Activated naive CD4-positive, alpha-beta T cell treated with anti-CD3 and anti-CD28 coated beads, Interleukin-2, amount 50 U/mL, for 24 hours (primary cell): ENCODE measurements around the gene PPP2R5C.

Experiments used
- H3K27ac Mint-ChIP-seq: one replicate; pipeline ENCODE4 v1.8.0; 2021; ENCODE audit warnings: mild to moderate bottlenecking, mixed read lengths
- H3K27me3 Mint-ChIP-seq: one replicate; pipeline ENCODE4 v1.8.0; 2021; ENCODE audit warnings: mixed read lengths
- H3K36me3 Mint-ChIP-seq: one replicate; pipeline ENCODE4 v1.8.0; 2021; ENCODE audit warnings: mixed read lengths
- H3K4me1 Mint-ChIP-seq: one replicate; pipeline ENCODE4 v1.8.0; 2021; ENCODE audit warnings: mixed read lengths
- H3K4me3 Mint-ChIP-seq: one replicate; pipeline ENCODE4 v1.8.0; 2021; ENCODE audit warnings: mild to moderate bottlenecking, mixed read lengths
- H3K9me3 Mint-ChIP-seq: one replicate; pipeline ENCODE4 v1.8.0; 2021; ENCODE audit warnings: mixed read lengths

PPP2R5C gene

GRCh38 chr14:101916816-101917412, 155.4 kb downstream of the PPP2R5C start:
- no peaks in the 10 kb centered on the region for H3K27me3 Mint-ChIP-seq
- peaks cover 8% of the 10 kb centered on the region for H3K36me3 Mint-ChIP-seq
- H3K4me3 Mint-ChIP-seq, result no peak overlapping the region
- H3K9me3 Mint-ChIP-seq, result no peaks in the 10 kb centered on the region
- peak overlapping the region; percentile 23 for H3K27ac Mint-ChIP-seq
- no peaks in the 10 kb centered on the region for H3K4me1 Mint-ChIP-seq

GRCh38 chr14:101917413-101918017, 156.0 kb downstream of the PPP2R5C start:
- no peaks in the 10 kb centered on the region for H3K27me3 Mint-ChIP-seq
- H3K9me3 Mint-ChIP-seq, result no peaks in the 10 kb centered on the region
- H3K4me3 Mint-ChIP-seq, result no peak overlapping the region
- no peak overlapping the region for H3K27ac Mint-ChIP-seq
- H3K36me3 Mint-ChIP-seq, result peaks cover 8% of the 10 kb centered on the region
- no peaks in the 10 kb centered on the region for H3K4me1 Mint-ChIP-seq

GRCh38 chr14:101918065-101918989, 156.8 kb downstream of the PPP2R5C start:
- Mint-ChIP-seq H3K4me1 (no peaks in the 10 kb centered on the region), H3K36me3 (peaks cover 11% of the 10 kb centered on the region), H3K4me3 (no peak overlapping the region), H3K27me3 (no peaks in the 10 kb centered on the region), H3K9me3 (no peaks in the 10 kb centered on the region), H3K27ac (no peak overlapping the region)

DNA sequence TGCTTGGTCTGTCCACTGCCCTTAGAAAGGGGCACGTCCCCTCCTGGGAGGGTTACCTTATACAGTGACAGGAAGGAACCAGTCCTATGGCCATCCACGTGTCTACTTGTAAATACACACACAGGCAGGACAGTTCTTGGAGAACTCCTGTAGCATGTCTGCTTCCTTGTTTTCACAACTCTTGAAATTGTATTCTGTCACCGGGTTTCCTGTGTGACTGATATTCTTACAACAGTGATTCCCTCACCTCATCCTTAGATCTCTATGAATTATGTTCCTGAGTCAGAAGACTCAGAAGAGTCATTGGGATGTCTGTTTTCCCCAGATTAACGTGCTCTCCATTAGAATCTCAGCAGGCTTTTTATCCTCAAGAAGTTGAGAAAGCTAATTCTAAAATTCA, 158.8 kb downstream of the PPP2R5C start:
- Mint-ChIP-seq H3K9me3 (no peaks in the 10 kb centered on the region), H3K36me3 (peaks cover 8% of the 10 kb centered on the region), H3K27me3 (no peaks in the 10 kb centered on the region), H3K27ac (peak overlapping the region; percentile 88), H3K4me1 (no peaks in the 10 kb centered on the region), H3K4me3 (no peak overlapping the region)

GRCh38 chr14:101922866-101923265, 161.4 kb downstream of the PPP2R5C start:
- Mint-ChIP-seq H3K36me3 (peaks cover 8% of the 10 kb centered on the region), H3K4me3 (no peak overlapping the region), H3K4me1 (no peaks in the 10 kb centered on the region), H3K27me3 (no peaks in the 10 kb centered on the region), H3K9me3 (no peaks in the 10 kb centered on the region), H3K27ac (peak overlapping the region; percentile 81)

DNA sequence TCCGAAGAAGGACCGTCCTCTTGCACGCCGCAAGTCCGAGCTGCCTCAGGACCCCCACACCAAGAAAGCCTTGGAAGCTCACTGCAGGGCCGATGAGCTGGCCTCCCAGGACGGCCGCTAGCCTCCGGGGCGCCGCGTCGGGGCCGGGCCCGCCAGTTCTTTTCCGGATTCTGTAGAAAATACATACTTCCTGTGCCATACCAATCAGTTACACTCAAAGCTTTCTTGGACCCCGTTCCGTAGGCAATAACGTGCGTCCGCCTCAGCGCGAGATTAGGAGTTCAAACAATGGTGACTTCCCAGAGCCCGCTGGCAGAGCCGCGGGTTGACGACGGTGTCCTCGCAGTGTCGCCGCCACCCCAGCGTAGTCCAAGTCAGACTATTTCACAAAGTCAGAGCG, 163.6 kb downstream of the PPP2R5C start:
- H3K27me3 Mint-ChIP-seq, result no peaks in the 10 kb centered on the region
- H3K36me3 Mint-ChIP-seq, result peaks cover 5% of the 10 kb centered on the region
- no peaks in the 10 kb centered on the region for H3K9me3 Mint-ChIP-seq
- H3K4me1 Mint-ChIP-seq, result no peaks in the 10 kb centered on the region
- H3K27ac Mint-ChIP-seq, result no peak overlapping the region
- H3K4me3 Mint-ChIP-seq, result no peak overlapping the region

DNA sequence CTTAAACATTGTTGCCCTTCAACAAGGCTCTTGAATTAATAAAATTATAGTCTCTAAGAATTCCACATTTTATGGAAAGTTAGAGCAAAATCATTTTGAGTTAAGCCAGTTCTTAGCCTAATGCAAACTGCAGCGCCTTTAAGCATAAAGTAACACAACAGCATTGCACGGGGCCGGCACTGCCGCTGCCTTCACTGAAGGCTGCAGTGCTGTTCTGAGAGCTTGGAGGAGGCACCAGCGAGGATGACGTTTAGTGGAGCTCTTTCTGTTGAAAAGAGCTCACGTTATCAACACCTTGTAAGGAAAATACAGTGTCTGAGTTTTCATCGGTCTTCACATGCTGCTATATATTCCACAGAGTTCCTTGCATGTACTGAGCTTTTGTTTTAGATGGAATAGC, 164.6 kb downstream of the PPP2R5C start:
- no peaks in the 10 kb centered on the region for H3K9me3 Mint-ChIP-seq

GRCh38 chr14:101926620-101927019, 165.1 kb downstream of the PPP2R5C start:
- Mint-ChIP-seq H3K4me1 (no peaks in the 10 kb centered on the region), H3K27ac (no peak overlapping the region), H3K9me3 (no peaks in the 10 kb centered on the region), H3K36me3 (peaks cover 4% of the 10 kb centered on the region), H3K27me3 (no peaks in the 10 kb centered on the region), H3K4me3 (no peak overlapping the region)

More for the DNA sequence above, 164.6 kb downstream of the PPP2R5C start:
- no peak overlapping the region for H3K4me3 Mint-ChIP-seq
- peaks cover 5% of the 10 kb centered on the region for H3K36me3 Mint-ChIP-seq
- no peak overlapping the region for H3K27ac Mint-ChIP-seq
- no peaks in the 10 kb centered on the region for H3K27me3 Mint-ChIP-seq
- no peaks in the 10 kb centered on the region for H3K4me1 Mint-ChIP-seq

DNA sequence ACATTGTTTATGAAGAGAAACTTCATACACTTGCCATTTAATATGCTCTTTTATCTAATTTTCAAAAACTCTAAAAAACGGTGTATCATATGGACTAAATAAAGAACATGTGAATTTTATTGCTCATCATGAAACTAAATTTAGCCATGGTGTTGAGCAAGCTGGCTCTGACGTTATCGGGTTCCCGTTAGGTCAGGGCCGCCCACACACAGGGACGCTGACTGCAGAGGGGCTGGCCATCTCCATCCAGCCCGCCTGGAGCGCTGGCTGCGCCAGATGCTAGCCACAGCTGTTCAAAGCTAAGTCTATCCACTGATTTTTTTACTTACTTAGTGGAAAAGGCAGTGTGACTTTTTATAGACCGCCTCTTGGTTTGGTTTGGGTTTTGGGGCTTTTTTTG, 166.3 kb downstream of the PPP2R5C start:
- H3K4me1 Mint-ChIP-seq, result no peaks in the 10 kb centered on the region

DNA sequence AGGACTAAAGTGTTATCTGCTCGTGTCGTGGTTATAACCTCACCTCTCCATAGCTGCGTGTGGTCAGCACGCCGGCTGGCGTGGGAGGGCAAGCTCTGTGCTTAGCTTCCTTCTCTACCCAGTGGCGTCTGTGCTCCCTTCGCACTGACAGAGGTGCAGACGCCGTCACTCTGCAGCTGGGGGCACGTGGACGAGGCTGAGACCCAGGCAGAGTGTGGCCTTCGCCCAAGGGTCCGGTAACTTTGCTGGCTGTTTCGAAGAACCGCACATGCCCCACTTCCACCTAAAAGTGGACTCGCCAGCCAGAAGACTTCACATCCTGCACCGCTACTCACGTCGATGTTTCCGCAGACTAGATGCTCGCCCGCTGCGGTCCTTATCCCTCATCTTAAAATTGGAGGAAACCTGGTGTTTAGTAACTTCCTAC, 166.9 kb downstream of the PPP2R5C start:
- H3K36me3 Mint-ChIP-seq, result no peaks in the 10 kb centered on the region

More for the DNA sequence above, 166.3 kb downstream of the PPP2R5C start:
- H3K4me3 Mint-ChIP-seq, result no peak overlapping the region
- H3K9me3 Mint-ChIP-seq, result no peaks in the 10 kb centered on the region
- H3K27me3 Mint-ChIP-seq, result no peaks in the 10 kb centered on the region
- peaks cover 2% of the 10 kb centered on the region for H3K36me3 Mint-ChIP-seq
- H3K27ac Mint-ChIP-seq, result no peak overlapping the region

DNA sequence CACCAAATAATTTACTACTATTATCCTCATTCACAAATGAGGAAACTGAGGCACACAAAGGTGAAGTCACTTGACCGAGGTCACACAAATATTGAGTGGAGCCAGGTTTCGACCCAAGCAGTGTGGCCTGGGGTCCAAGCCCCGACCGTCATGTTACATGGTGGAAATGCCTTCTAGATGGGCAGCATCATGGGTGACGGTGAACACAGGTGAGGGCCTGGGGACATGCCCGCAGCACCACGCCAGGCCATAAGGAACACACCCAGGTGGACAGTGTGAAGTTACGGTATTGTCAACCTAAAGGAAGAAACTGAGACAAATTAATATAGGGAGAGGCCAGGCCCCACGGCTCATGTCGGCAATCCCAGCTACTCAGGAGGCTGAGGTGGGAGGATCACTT, 167.6 kb downstream of the PPP2R5C start:
- no peak overlapping the region for H3K27ac Mint-ChIP-seq
- no peaks in the 10 kb centered on the region for H3K4me1 Mint-ChIP-seq
- H3K4me3 Mint-ChIP-seq, result no peak overlapping the region
- no peaks in the 10 kb centered on the region for H3K9me3 Mint-ChIP-seq
- no peaks in the 10 kb centered on the region for H3K36me3 Mint-ChIP-seq
- H3K27me3 Mint-ChIP-seq, result no peaks in the 10 kb centered on the region

More for the DNA sequence above, 166.9 kb downstream of the PPP2R5C start:
- Mint-ChIP-seq H3K27ac (no peak overlapping the region), H3K9me3 (no peaks in the 10 kb centered on the region), H3K4me3 (no peak overlapping the region), H3K4me1 (no peaks in the 10 kb centered on the region), H3K27me3 (no peaks in the 10 kb centered on the region)

DNA sequence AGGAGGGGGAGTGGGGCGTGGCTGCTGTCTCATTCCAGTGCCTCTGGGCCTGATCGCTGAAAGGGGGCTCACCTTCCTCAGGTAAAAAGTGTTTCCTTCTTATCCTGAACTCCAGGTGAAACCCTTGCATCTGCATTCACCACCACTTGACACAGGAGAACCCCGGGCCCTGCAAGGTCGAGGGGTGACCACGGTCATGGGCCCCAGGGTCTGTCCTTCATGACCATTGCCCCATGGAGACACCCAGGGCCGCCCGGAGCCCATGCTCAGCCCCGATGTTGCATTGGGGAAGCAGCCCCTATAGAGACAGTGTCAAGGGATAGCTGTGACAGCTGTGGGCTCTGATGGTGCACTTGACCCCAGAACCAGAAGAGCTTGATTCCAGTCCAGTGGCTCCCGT, 168.4 kb downstream of the PPP2R5C start:
- H3K27me3 Mint-ChIP-seq, result no peaks in the 10 kb centered on the region
- H3K4me1 Mint-ChIP-seq, result no peaks in the 10 kb centered on the region
- no peaks in the 10 kb centered on the region for H3K36me3 Mint-ChIP-seq
- no peaks in the 10 kb centered on the region for H3K9me3 Mint-ChIP-seq
- H3K27ac Mint-ChIP-seq, result no peak overlapping the region
- no peak overlapping the region for H3K4me3 Mint-ChIP-seq

- Mint-ChIP-seq H3K36me3 (no peaks in the 10 kb centered on the region), H3K4me3 (no peak overlapping the region), H3K9me3 (no peaks in the 10 kb centered on the region), H3K27me3 (no peaks in the 10 kb centered on the region), H3K27ac (no peak overlapping the region), H3K4me1 (no peaks in the 10 kb centered on the region)
Observed at GRCh38 chr14:101932673-101933072, 171.2 kb downstream of the PPP2R5C start.

DNA sequence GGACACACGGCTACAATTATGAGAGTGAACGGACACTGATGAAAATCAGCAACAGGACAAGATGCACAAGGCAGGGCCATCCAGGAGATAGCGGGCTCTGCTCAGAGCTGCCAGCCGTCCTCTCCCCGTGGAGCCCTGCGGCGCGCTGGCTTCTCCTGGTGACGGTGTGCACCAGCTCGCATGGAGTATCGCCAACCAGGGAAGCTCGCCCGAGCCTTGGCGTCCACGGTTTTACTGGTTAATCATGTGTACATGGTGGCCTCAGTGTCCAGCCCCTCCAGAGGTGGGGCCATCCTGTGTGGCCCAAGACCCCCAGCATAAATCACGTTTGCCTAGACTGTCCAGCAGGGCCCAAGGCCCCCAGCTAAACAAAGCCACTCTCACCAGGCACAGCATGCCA, 171.7 kb downstream of the PPP2R5C start:
- Mint-ChIP-seq H3K27ac (no peak overlapping the region), H3K4me1 (no peaks in the 10 kb centered on the region), H3K4me3 (no peak overlapping the region), H3K9me3 (no peaks in the 10 kb centered on the region), H3K27me3 (no peaks in the 10 kb centered on the region), H3K36me3 (no peaks in the 10 kb centered on the region)

- H3K9me3 Mint-ChIP-seq, result no peaks in the 10 kb centered on the region
- no peaks in the 10 kb centered on the region for H3K27me3 Mint-ChIP-seq
- peaks cover 3% of the 10 kb centered on the region for H3K4me1 Mint-ChIP-seq
- no peak overlapping the region for H3K4me3 Mint-ChIP-seq
- H3K27ac Mint-ChIP-seq, result no peak overlapping the region
- no peaks in the 10 kb centered on the region for H3K36me3 Mint-ChIP-seq
Observed at GRCh38 chr14:101934601-101935150, 173.2 kb downstream of the PPP2R5C start.
